Gastrocnemius medialis (tissue), 4 donors: ENCODE data around the gene ANXA2R. TPM values are rescaled to one million over a fixed set of nuclear protein-coding genes. Genes with fewer than 3 reads are reported as not detected.

Experiments
- ATAC-seq, 2 donors: fragments of 150-250 bp; one replicate each; pipeline ENCODE4 v1.9.1; 2016
- DNase-seq, 2 donors: peaks; one replicate each; pipeline ENCODE4 v3.0.0-alpha.2; 2019
- H3K27ac ChIP-seq, 4 donors: fragments of 200-600 bp; sonication (generic); 1 replicate in 1 of 4; 2 replicates in 3 of 4; pipeline ENCODE4 v1.5.1; 2016 to 2018; ENCODE audit warnings: mild to moderate bottlenecking in 2 of 4, moderate library complexity in 1 of 4
- H3K27me3 ChIP-seq, 3 donors: fragments of 200-600 bp; sonication (generic) in 2 of 3; 1 replicate in 1 of 3; 2 replicates in 2 of 3; pipeline versions ENCODE4 v1.5.1 to v1.6.0; 2016 to 2019; ENCODE audit warnings: mild to moderate bottlenecking in 1 of 3, moderate library complexity in 1 of 3
- H3K36me3 ChIP-seq, 2 donors: fragments of 200-600 bp; sonication (generic) in 1 of 2; one replicate each; pipeline ENCODE4 v1.5.1; 2017 to 2018
- H3K4me1 ChIP-seq, 2 donors: fragments of 200-600 bp; sonication (generic) in 1 of 2; one replicate each; pipeline ENCODE4 v1.5.1; 2016 to 2017; ENCODE audit warnings: mild to moderate bottlenecking in 2 of 2
- H3K4me3 ChIP-seq, 4 donors: fragments of 200-600 bp; sonication (generic) in 3 of 4; 1 replicate in 1 of 4; 2 replicates in 3 of 4; pipeline ENCODE4 v1.5.1; 2016 to 2019; ENCODE audit warnings: mild to moderate bottlenecking in 2 of 4
- H3K9me3 ChIP-seq, 3 donors: fragments of 200-600 bp; sonication (generic) in 2 of 3; 1 replicate in 1 of 3; 2 replicates in 2 of 3; pipeline ENCODE4 v1.5.1; 2016 to 2019
- POLR2A ChIP-seq, 2 donors: fragments of 450-650 bp; IDR thresholded peaks; one replicate each; pipeline ENCODE4 v1.6.1; 2017; ENCODE audit warnings: antibody characterized with exemption in 2 of 2, mild to moderate bottlenecking in 2 of 2, moderate library complexity in 2 of 2
- in situ Hi-C, 4 donors: fragments of 200-750 bp; cut with MboI; loops; one replicate each; pipeline versions ENCODE4 v1.15.0 to v1.8.0; 2017; ENCODE audit warnings: low sequenced_read_pairs in 4 of 4
- intact Hi-C: fragments of 100-400 bp; cut with DNase I; formaldehyde crosslinking; loops from one replicate; pipeline ENCODE4 v1.15.1; 2023; ENCODE audit warnings: low total_unique reads
- total RNA-seq, 4 donors: library from RNA; depleted of rRNA; stranded (reverse); fragments of >200 nt; gene quantifications; one replicate each; pipeline versions ENCODE4 v1.1.0 to v1.2.3, GENCODE V29; 2016
- TF ChIP-seq, protein P1 (sequence below), 5 experiments: fragments of 450-650 bp in 3 of 5; fragments of 200-600 bp in 2 of 5; sonication (generic) in 2 of 5; IDR thresholded peaks in 4 of 5; conservative IDR thresholded peaks in 1 of 5; 1 replicate in 4 of 5; 2 replicates in 1 of 5; pipeline ENCODE4 v1.5.1; 2016 to 2019; ENCODE audit warnings: antibody characterized with exemption in 5 of 5, mild to moderate bottlenecking in 3 of 5, moderate library complexity in 3 of 5

Gene ANXA2R
- total RNA-seq, 4 donors from 2014 or later: 1.1 to 3.3 (median 1.4) TPM

GRCh38 chr5:43019291-43019613 lies 20.9 kb downstream of the ANXA2R start:
- intact Hi-C loops: loop anchor here (2.0 kb wide), 2 partner anchors 24 to 46 kb away; no protein-coding TSS in a partner anchor
- Histone ChIP-seq H3K27ac (peak overlapping the region; percentile 95 to 100 (median 96)), H3K9me3 (no peaks in the 10 kb centered on the region), H3K36me3 (no peaks in the 10 kb centered on the region), H3K4me3 (peak overlapping the region; percentile 68 to 90 (median 80)), H3K4me1 (peaks cover 6 to 19% of the 10 kb centered on the region in 2 donors), H3K27me3 (peaks cover 0 to 9% (median 0%) of the 10 kb centered on the region in 3 donors)
- DNase-seq (no peak), ATAC-seq (no peak)
- in situ Hi-C loops: no loop called here
- TF ChIP-seq, protein P1, sequence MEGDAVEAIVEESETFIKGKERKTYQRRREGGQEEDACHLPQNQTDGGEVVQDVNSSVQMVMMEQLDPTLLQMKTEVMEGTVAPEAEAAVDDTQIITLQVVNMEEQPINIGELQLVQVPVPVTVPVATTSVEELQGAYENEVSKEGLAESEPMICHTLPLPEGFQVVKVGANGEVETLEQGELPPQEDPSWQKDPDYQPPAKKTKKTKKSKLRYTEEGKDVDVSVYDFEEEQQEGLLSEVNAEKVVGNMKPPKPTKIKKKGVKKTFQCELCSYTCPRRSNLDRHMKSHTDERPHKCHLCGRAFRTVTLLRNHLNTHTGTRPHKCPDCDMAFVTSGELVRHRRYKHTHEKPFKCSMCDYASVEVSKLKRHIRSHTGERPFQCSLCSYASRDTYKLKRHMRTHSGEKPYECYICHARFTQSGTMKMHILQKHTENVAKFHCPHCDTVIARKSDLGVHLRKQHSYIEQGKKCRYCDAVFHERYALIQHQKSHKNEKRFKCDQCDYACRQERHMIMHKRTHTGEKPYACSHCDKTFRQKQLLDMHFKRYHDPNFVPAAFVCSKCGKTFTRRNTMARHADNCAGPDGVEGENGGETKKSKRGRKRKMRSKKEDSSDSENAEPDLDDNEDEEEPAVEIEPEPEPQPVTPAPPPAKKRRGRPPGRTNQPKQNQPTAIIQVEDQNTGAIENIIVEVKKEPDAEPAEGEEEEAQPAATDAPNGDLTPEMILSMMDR (IDR thresholded peaks at IDR 0.05 in 4 of 5, conservative IDR thresholded peaks at IDR 0.05 in 1 of 5): no peak
- peak in 1 of 2 donors; percentile 18 for TF ChIP-seq POLR2A (IDR thresholded peaks at IDR 0.05)

DNA sequence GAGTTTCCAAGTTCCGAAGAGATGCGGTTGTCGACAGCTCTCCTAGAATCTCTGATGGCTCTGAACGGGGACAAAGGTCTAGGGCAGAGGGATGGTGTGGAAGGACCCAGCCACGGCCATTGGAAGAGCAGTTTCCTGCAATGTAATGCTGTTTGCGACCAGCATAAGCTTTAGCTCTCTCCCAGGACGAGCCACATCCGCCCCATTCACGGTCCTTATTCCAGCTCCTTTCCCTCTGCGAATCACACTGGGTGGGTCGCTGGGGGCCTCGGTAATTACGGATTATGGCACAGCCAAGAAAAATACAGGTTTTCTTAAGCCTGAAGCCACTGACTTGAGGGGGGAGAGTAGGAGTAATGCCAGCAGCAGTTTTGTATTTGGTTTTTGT lies 22.7 kb downstream of the ANXA2R start:
- intact Hi-C loops: loop anchor here (1.0 kb wide), 1 partner anchor 8 kb away; no protein-coding TSS in a partner anchor
- DNase-seq: no peak

DNA sequence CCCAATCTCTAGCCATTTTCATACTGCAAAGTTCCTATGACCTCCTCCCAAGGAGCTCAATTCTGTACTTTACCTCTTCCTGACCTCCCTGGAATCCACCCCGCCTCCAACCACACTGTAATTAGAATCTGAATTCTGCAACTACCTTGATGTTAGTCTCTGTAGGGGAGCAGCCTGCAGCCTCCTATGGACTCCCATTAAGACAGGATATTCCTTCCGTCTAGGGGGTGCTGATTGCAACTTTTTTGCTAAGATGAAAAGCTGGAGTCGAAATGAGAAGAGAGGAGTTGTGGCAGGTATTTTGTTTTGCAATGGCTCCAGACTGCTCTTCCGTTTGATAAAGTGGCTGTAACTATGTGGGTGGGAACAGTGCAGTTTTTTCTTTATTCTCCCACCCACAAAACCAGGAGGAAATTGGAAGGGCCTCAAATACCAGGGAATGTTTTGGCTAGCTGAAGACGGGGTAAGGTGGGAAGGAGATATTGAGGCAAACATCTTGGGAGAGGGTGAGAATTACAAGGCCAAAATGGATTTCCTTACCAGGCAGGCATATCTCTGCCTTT lies 23.8 kb downstream of the ANXA2R start:
- Histone ChIP-seq H3K4me1 (peaks cover 6 to 19% of the 10 kb centered on the region in 2 donors), H3K36me3 (no peaks in the 10 kb centered on the region), H3K27ac (peak overlapping the region in 3 of 4 donors; percentile 95 to 100 (median 98)), H3K9me3 (no peaks in the 10 kb centered on the region), H3K27me3 (peaks cover 0 to 6% (median 0%) of the 10 kb centered on the region in 3 donors), H3K4me3 (no peak overlapping the region)
- in situ Hi-C loops (no loop called here), intact Hi-C loops (no loop called here)
- DNase-seq (no peak), ATAC-seq (no peak)
- TF ChIP-seq, protein P1 (IDR thresholded peaks at IDR 0.05 in 4 of 5, conservative IDR thresholded peaks at IDR 0.05 in 1 of 5): no peak
- TF ChIP-seq POLR2A (IDR thresholded peaks at IDR 0.05): no peak

More for the DNA sequence above, 22.7 kb downstream of the ANXA2R start:
- peak overlapping the region; percentile 95 to 100 (median 96) for H3K27ac ChIP-seq
- peak overlapping the region; percentile 68 to 90 (median 80) for H3K4me3 ChIP-seq
- in situ Hi-C loops: no loop called here
- H3K27me3 ChIP-seq: peaks cover 0 to 6% (median 0%) of the 10 kb centered on the region in 3 donors
- no peaks in the 10 kb centered on the region for H3K9me3 ChIP-seq
- H3K4me1 ChIP-seq: peaks cover 6 to 19% of the 10 kb centered on the region in 2 donors
- no peaks in the 10 kb centered on the region for H3K36me3 ChIP-seq
- TF ChIP-seq, protein P1 (IDR thresholded peaks at IDR 0.05 in 4 of 5, conservative IDR thresholded peaks at IDR 0.05 in 1 of 5): peak in 2 of 5 experiments; percentile 9 to 21
- TF ChIP-seq POLR2A (IDR thresholded peaks at IDR 0.05): no peak
- peak; percentile 40 to 47 for ATAC-seq

GRCh38 chr5:43014522-43014921 lies 25.6 kb downstream of the ANXA2R start:
- no peak overlapping the region for H3K4me3 ChIP-seq
- in situ Hi-C loops: no loop called here
- TF ChIP-seq POLR2A (IDR thresholded peaks at IDR 0.05): no peak
- TF ChIP-seq, protein P1 (IDR thresholded peaks at IDR 0.05 in 4 of 5, conservative IDR thresholded peaks at IDR 0.05 in 1 of 5): no peak
- H3K27ac ChIP-seq: no peak overlapping the region
- DNase-seq (no peak), ATAC-seq (no peak)
- H3K4me1 ChIP-seq: peaks cover 14 to 15% of the 10 kb centered on the region in 2 donors
- no peaks in the 10 kb centered on the region for H3K9me3 ChIP-seq
- peaks cover 0 to 1% (median 0%) of the 10 kb centered on the region in 3 donors for H3K27me3 ChIP-seq
- H3K36me3 ChIP-seq: no peaks in the 10 kb centered on the region
- intact Hi-C loops: no loop called here
